ENCODE measurements around the gene VAV3.
"Not testable (repeated sequence)": the region's sequence is repeated elsewhere in the genome, so short reads cannot be mapped to it uniquely, and the experiment has no call there.

VAV3 gene, protein sequence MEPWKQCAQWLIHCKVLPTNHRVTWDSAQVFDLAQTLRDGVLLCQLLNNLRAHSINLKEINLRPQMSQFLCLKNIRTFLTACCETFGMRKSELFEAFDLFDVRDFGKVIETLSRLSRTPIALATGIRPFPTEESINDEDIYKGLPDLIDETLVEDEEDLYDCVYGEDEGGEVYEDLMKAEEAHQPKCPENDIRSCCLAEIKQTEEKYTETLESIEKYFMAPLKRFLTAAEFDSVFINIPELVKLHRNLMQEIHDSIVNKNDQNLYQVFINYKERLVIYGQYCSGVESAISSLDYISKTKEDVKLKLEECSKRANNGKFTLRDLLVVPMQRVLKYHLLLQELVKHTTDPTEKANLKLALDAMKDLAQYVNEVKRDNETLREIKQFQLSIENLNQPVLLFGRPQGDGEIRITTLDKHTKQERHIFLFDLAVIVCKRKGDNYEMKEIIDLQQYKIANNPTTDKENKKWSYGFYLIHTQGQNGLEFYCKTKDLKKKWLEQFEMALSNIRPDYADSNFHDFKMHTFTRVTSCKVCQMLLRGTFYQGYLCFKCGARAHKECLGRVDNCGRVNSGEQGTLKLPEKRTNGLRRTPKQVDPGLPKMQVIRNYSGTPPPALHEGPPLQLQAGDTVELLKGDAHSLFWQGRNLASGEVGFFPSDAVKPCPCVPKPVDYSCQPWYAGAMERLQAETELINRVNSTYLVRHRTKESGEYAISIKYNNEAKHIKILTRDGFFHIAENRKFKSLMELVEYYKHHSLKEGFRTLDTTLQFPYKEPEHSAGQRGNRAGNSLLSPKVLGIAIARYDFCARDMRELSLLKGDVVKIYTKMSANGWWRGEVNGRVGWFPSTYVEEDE

DNA sequence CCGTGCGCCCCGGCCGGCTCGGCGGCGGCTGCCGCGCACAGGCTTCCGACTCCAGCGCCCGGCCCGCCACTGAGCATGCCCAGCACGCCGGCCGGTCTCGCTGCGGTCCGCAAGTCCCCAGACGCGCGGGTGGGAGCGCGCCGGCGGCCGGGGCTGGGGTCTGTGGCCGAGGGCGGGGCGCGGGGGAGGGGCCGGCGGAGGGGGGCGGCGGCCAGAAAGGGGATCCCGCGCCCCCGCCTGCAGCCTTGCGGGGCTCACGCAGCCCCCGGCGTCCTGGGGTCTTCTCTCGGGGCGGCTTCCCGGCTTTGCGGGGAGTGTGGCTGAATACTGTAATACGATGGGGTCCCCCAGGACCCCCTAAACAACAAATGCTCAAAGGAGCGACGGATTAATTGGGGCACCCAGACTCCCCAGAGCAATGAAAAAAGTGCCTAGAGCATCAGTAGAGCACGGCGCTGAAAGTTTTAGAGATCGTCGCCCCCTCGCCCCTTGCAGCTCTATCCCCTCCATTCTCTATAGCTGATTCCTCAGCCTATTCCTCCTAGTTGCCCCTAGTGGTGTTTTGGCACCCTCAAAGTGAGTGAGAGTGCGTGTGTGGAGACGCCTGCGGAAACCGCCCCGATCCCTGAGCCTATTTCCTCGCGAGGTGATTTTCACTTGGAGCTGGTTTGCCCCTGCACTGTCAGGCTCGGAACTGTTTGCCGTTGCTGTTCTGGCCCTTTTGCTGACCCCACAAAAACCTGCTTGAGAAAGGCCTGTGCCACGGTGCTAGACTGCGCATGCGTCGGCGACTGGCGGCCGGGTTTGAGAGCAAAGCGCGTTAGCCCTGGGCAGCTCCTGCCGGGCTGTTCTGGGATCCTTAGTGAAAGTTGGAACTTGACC lies at the start of gene VAV3:
TSS of gene VAV3 (minus strand) at position 71 of the 882 bp plus-strand sequence. CDS start 311 bp downstream, outside the sequence.
- peak; percentile 54 for DNase-seq (ENCODE audit: low read depth)

DNA sequence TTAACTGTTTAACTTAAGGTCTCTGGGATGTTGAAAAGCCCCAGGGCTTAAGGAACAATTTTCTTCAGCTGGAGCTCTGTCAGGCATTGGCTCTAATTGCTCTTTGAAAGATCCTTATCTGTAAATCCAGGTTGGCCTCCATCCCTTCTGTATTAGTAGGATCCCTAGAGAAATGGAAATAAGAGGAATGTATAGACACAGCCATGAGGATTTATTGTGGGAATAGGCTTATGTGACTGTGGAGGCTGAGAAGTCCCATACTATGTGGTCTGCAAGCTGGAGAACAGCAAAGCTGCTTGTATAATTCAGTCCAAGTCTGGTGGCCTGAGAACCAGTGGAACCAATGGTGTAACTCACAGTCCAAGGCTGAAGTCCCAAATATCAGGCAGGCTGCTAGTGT lies 47.6 kb upstream of the VAV3 start:
- DNase-seq (ENCODE audit: low read depth), result no peak

DNA sequence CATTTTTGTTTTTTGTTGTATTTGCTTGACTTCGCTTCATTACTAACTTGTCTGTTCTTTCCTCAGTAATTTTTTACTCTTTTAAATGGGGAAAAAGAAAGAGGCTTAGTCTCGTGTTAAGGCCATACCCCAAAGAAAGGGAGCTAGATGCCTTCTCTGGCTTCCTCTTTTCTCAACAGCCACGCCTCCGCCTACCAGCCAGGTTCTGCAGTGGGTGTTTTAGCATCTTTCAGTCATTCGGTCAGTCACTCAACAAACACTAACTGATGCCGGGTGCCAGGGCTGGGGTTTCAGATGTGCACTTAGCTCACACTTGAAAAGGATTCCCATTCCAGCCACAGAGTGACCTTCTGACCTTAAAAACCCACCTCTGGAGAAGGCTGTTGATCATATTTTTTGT lies 46.3 kb upstream of the VAV3 start:
- DNase-seq (ENCODE audit: low read depth), result no peak

DNA sequence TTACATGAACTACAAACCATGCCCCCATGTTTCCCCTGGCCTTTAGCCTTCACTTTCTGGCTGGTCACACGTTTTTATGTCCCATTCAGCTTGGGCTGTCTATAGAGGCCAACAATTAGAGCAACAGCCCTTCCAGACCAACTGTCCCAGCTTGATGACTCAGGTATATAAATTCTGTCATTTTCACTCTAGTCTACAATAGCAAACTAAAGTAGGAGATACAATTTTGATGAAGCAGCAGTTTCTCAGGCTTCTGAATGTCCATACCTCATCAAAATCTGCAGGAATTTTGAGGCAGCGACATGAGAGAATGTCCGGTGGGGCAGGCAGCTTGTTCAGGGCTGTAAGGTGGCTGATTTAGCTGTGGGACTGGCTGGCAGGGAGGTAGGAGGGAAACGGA lies 45.6 kb upstream of the VAV3 start:
- DNase-seq (ENCODE audit: low read depth), result no peak

DNA sequence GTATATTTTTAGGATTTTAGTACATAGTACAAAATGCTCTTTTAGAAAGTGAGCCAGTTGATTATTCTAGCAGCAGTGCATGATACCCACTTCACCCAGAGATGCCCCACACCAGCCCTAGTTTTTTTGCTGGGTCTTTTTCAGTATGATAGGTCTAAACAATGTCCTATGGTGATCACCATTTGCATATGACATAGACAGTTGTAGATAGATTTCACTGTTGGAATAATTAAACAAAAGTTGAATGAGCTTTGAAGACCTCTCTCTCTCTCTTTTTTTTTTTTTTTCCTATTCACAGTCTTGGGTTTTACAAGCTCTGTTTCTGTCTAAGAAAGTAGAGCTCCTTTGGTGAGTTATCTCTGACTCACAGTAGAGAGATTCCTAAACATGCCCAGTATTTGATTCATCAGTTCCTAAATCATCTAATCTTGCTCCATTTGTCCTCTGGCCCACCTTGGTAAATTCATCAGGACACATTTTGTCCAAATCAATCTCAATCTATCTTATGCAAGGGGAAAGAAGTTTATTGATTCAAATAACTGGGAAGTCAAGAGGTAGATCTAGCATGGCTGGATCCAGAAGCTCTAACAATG lies 44.7 kb upstream of the VAV3 start:
- peak; percentile 9 for DNase-seq (ENCODE audit: low read depth)

DNA sequence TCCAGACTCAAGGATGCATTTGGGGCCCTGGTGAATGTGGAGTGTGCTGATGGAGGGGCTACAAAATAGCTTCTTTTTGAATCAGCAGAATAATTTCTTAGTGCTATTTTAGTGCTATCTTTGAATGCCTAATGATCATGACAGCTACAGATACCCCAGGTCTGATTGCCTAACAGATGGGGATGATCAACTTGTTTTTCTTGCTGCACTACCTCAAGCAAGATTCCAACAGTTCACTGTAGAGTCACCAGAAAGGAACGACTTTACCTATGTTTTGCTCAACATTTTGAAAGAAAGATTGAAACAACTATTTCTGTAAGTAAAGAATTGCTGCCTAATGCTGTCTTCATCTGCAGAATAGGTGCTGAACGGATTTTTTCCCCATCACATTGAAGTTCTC lies 42.6 kb upstream of the VAV3 start:
- DNase-seq (ENCODE audit: low read depth), result no peak

DNA sequence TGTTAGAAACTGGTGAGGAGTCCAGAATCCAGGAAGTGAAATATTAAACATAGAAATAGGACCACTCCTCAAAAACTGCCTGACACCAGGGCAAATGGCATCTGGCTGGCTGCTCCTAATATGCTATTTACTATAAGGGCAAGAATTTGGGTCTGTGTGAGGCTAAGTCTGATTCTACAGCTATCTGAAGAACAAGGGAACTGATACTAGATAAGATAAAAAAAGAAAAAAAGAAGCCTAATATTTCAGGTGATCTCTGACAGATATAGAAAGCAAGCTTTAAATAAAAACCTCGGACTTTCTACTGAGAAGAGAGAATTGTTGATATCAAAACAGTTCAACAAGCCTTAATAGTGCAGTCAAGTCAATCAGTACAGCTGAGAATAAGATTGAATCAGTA lies 42.1 kb upstream of the VAV3 start:
- no peak for DNase-seq (ENCODE audit: low read depth)

DNA sequence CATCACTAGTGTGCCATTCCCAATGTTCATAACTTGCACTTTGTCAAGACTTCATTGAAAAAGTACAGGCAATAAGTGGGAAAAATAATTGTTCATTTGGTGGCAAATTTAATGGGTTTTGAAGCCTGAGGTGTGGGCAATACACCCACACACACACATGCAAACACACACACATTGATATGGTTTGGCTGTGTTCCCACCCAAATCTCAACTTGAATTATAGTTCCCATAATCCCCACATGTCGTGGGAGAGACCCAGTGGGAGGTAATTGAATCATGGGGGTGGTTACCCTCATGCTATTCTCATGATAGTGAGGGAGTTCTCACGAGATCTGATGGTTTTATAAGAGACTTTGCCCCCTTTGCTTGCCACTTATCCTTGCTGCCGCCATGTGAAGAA lies 39.9 kb upstream of the VAV3 start:
- not testable (repeated sequence) for DNase-seq (ENCODE audit: low read depth)

DNA sequence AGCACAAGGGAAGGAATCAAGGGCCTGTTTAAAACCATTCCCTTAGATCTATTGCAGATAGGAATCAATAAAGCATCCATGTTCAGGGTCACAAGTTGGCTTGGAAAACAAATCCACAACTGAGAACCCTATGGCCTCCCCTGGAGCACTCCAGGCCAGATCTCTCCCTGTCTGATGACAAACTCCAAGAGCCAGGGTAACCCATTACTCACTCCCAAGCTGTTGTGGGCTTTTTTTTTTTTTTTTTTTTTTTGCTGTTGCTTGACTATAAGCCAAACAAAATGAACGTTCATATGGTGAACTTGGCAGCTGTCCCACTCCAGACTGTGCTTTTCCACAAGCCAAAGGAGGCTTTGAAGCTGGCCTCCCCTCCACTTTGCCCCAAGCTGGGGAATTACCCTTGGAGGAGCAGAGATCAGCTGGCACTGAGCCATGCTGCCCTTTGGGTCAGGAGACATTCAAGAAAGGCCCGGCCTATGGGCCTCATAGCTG lies 35.7 kb upstream of the VAV3 start:
- peak; percentile 68 for DNase-seq (ENCODE audit: low read depth)

DNA sequence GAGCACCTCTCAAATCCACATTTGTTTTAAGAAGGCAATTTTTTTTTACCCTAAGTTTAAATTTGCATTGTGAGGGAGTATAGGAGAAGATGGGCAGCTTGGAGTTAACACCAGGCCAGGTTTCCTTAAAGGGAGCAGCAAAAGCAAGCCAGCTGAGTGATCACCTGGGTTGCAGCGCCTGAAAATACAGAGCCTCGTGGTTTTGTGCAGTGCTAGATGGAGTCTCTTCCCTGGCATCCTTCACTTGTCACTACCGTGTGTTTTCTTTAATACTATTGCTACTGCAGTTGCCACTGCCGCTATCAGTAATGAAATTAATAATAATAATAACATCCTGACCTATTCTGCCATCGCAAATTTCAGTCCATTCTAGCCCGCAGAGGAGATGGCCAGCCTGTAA lies 35.2 kb upstream of the VAV3 start:
- DNase-seq (ENCODE audit: low read depth), result no peak

DNA sequence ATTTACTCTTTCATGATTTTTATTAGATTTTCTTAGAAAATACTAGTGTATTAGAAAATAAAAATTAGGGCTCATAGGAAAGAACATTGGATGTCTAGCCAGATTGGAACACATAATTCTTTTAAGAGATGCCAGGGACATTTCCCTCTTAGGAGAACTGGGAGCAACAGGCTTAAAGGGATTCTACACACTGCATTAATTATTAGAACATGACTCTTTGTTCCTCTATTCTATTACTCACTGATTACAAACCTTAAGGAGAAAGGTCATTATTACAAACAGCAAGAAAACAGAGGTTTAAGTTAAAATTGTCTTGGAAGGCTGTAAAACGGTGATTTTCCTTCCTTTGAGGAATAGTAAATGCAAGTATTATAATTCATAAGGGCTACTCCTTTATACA lies 32.9 kb upstream of the VAV3 start:
- no peak for DNase-seq (ENCODE audit: low read depth)

DNA sequence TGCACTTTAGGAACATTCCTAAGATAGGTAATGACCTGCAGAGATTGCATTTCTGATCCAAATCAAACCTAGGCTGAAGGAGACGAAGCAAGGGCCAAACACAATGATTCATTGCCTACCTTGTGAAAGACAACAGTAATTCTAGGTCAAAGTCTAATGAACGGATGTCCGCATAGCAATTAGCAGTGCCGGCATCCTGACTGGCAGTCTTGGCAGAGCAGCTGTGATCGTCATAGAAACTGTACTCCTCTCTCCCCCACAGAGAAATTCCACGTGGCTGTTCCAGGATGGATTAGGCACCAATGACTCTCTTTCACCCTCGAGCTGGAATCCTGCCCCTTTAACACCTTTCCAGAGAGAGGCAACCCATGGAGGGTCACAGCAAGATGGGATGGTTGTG lies 28.9 kb upstream of the VAV3 start:
- DNase-seq (ENCODE audit: low read depth), result no peak

DNA sequence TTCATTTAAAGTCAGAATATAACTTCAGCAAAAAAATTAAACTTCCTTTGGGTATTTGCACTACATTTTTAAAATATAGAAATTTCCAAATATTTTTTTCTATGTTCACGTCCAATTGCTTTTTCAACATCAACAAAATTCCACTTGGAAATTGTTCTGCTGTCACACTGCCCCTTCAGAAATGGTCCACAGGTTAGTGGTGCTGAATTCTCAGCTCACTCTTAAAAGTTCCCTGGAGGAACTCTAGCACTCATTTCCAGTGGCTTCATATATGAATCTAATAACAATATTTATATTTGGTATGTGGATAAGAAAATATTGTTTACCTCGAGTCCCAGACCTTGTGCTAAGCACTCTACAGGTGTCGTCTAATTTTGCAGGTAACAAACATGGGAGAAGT lies 27.4 kb upstream of the VAV3 start:
- no peak for DNase-seq (ENCODE audit: low read depth)

DNA sequence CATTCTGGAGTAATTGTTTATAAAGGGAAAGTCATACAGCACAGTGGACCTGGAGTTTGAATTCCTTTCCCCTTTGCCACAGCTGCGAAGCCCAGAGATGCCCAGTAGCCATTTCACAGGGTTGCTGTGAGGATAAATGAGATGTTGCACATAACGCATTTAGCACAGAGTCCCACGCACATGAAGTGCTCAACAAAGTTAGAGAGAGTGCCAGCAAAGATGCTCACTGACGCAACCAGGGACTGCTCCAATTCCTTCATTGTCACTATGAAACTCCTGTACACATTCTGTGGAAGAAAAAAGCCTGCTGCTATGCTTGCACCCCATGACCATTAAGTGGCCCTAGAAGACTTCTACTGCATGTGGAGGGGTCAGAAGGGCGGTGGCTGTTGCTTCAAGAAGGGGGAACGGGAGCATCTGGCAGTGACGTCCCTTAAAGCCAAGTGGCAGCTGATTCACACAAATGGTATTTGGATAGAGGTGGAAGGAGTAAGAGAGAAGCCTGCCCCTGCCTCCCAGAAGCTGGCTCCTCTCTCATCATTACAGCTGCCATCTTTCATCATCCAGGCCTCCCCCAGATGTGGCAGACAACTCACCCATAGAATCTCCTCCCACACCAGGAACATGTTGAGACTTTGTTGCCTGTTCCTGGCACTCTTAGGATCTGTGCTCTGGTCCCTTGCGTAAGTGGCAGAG lies 26.5 kb upstream of the VAV3 start:
- DNase-seq (ENCODE audit: low read depth), result peak; percentile 92

DNA sequence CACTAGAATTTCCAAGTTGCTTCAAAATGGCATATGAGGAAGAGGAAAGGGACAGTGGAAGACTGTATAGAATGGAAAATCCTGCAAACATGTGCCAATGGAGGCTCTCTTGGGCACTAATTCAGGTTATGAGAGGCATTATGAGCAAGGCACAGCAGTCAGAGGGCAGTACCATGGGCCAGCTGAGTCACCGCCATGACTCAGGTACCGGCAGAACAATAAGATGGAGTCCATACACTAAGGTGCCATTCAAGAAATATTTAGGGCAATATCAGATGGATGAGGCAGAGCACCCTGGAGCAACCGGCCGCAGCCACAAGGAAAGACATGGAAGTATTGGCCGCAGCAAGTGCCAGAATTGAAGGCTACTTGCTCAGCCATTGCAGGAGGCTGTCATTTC lies 25.6 kb upstream of the VAV3 start:
- DNase-seq (ENCODE audit: low read depth), result no peak

DNA sequence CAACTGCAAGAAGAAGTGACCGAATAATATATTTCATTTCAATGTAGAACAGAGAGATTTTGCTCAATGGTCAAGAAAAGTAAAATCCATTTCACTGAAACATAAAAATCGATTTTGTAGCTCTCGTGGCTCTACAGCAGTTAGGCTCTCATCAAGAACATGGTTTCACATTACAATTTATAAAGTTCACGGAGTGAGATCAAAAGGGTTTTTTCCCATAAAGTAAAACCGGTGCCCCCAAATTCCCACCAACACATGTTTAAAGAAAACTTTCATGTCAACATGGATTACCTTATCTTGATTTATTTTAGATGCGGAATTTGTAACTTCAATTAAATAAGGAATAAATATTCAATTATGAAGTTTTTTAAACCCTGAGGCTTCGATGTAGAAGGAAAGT lies 16.3 kb upstream of the VAV3 start:
- no peak for DNase-seq (ENCODE audit: low read depth)

DNA sequence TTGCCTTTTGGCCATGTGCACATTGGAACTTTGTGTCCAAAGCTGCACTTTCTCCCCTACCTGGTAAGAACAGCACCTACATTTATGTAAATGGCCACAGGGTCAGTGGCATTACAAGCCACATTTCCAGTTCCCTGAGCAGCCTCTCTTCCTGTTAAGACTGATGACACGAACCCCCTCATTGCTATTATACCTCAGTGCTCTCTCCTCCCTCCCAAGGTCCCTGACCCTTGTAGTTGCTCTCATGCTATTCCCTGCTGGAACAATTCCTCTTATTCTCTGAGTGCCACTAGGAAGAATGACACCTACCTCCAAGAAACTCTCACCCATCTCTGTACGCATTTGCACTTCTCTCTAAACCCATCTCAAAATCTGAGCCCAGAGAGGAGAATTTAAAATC lies 14.9 kb upstream of the VAV3 start:
- no peak for DNase-seq (ENCODE audit: low read depth)

DNA sequence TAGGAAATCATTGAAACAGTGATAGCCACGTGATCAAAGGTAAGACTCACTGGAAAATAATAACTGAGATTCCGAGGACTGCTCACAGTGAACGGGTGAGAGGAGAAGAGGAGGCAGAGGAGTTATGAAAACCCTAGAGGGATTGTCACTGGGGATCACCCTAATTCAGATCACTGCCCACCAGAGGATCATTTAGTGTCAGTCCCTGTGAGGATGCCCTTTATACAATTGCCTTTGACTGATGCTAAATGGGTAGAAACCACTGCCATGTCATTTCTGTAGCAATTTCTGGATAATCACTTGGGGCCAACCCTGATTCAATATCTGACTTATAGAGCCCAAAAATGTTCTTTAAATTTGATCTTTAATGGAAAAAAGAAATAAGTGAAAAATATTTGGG lies 14.1 kb upstream of the VAV3 start:
- DNase-seq (ENCODE audit: low read depth), result no peak

DNA sequence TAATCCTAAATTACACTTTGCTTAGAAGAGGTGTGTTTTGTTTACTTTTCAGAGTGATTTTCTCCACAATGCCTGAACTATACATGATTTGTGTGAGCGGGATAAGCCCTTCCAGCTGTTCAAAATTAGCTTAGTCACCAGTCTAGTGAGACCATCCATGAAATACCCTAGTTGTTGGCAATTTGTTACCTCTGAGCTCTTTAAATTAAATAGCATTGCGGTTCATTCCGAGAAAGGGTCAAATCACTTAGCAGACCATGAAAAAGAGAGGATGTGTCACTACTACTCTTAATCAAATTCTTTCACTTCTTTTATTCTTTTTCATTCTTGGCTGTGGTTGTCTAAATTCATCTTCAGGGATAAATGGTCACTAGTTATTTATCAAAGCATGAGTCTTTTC lies 11.9 kb upstream of the VAV3 start:
- DNase-seq (ENCODE audit: low read depth), result no peak

DNA sequence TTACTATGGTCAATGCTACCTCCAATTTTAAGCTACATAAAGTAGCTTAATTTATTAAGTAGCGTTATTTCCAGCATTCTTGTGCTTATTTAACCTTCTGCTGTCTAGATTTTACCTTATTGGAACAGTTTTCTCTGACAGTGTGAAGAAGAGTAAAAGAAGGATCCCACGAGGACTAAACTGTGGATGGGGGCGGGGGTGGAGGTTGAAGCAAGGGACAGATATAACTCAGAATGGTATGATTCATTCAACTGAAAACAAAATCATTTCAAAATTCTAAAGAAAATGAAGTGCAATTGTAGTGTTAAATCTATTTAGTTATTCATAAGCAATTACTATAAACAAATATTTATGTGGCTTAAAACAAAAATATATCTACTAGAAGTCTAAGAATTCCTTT lies 11.5 kb upstream of the VAV3 start:
- DNase-seq (ENCODE audit: low read depth), result no peak

DNA sequence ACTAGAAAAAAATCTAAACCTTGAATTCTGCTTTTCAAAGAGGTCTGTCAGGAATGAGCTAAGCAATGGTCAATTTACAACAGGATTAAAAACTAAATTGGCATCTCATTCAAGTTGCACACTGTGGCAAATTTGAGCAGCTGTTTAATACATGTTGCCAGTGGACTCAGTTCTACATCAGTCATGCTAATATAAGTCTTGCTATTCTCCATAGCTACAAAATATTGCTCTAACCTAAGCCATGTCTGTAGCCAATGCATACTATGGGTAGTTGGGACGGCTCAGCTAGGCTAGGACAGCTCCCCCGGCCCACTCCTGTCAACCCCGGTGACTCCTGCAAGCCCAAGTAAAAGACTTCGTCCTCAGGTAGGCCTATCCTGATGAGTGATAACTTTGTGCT lies 10.9 kb upstream of the VAV3 start:
- no peak for DNase-seq (ENCODE audit: low read depth)

All from fibroblast of gingiva (primary cell).